ENCODE results near the gene ZNF740. TPM values are rescaled to one million over a fixed set of nuclear protein-coding genes. Genes with fewer than 3 reads are reported as not detected.

ZNF740 gene
- total and polyA plus RNA-seq, 10 of the 15 experiments (the other 5 are each of a cell fraction or from before 2014, with no cell fraction given): 1.4 to 33.6 (median 11.3) TPM

DNA sequence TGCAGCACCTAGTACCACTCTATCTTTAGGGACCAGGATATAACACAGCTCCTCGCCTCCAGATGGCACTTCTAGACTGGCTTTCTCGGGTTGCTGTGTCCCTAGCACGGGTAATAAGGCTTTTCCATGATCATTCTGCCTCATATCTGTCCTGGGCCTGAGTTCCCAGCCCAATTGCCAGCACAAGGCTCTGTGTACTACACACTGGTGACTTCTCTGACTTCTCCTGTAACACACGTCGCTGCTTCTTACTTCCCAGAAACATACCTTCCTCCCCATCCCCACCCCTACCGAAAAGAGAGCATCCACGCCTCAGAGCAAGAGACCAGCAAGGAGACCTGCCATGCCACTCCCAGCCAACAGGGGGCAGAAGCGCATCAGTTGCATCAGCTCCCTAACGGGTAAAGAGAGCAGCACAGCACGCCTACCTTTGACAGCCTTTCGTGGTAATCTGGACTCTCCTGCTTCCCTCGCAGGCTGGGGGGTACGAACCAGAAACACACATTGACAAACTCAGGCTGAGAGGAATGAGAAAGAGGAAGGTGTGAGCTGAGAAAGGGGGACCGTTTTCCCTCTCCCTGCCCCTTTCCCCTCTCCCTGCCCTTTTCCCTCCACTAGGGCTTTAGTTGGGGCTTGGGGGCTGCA, 21.2 kb upstream of the ZNF740 start:
- 4% methylated on average over 14 of the region's 14 CpGs for WGBS (ENCODE audit: insufficient coverage, insufficient replicate concordance, low lambda C conversion rate, missing lambda C conversion rate)
- Histone ChIP-seq H3K4me2 (ENCODE audit: control insufficient read depth, insufficient read depth) (0 out of 2 replicates have a peak overlapping the region, but pooled peaks have one; percentile 2), H3K36me3 (ENCODE audit: control insufficient read depth in 2 of 2, insufficient read depth in 2 of 2, low read length in 1 of 2) (no peaks in the 10 kb centered on the region), H3K4me3 (no peak overlapping the region), H3K4me1 (ENCODE audit: control insufficient read depth, insufficient read depth, low read length) (no peaks in the 10 kb centered on the region; the same call in 1 of the 2 replicates), H3K9ac (ENCODE audit: control insufficient read depth, insufficient read depth, low read length) (no peak overlapping the region), H3K79me2 (ENCODE audit: control insufficient read depth, insufficient read depth, low read length) (no peaks in the 10 kb centered on the region), H4K20me1 (ENCODE audit: control insufficient read depth, insufficient read depth) (no peaks in the 10 kb centered on the region), H2AFZ (ENCODE audit: control insufficient read depth, low read depth, low read length) (peak overlapping the region; percentile 69), H3K27ac (ENCODE audit: control insufficient read depth, insufficient read depth) (no peak overlapping the region), H3K27me3 (replicated peaks in 1 of 2; ENCODE audit: control insufficient read depth in 2 of 2, insufficient read depth in 2 of 2, low read length in 1 of 2) (no peaks in the 10 kb centered on the region), H3K9me3 (replicated peaks; ENCODE audit: control insufficient read depth, insufficient read depth, low read length) (no peaks in the 10 kb centered on the region)
- DNase-seq (ENCODE audit: low read depth, low spot score): peak; percentile 72
- FAIRE-seq: peak; percentile 98
- in situ Hi-C loops (cut with MboI): no loop called here
- peak; percentile 99 for ATAC-seq
- BruUV-seq (replicated peaks): no TSS peak
- intact Hi-C loops (cut with micrococcal nuclease; ENCODE audit: unreplicated experiment): loop anchor here (1.0 to 5.0 kb wide), 7 partner anchors 21 to 186 kb away; partner anchors contain the start of genes AAAS, CSAD, ITGB7 and ZNF740
- SMC1A ChIA-PET (ENCODE audit: uncharacterized antibody, unreplicated experiment): interaction anchor here (0.6 to 5.5 kb wide), 37 partner anchors 17 to 262 kb away, joined by 3 to 62 read pairs (median 5); partner anchors contain the start of genes AAAS, CSAD, ESPL1 and ITGB7
- POLR2A ChIA-PET: interaction anchor here (1.1 to 3.4 kb wide), 6 partner anchors 20 to 108 kb away, joined by 3 to 26 read pairs (median 4); partner anchors contain the start of genes CSAD and ZNF740
- CTCF ChIA-PET: interaction anchor here (0.6 to 8.3 kb wide), 48 partner anchors 11 to 195 kb away, joined by 3 to 188 read pairs (median 5); partner anchors contain the start of genes AAAS, CSAD, ESPL1 and ITGB7
- RAD21 ChIA-PET (ENCODE audit: unreplicated experiment): interaction anchor here (0.5 to 4.8 kb wide), 34 partner anchors 9 to 349 kb away, joined by 3 to 58 read pairs (median 6); partner anchors contain the start of genes AAAS, CSAD, ESPL1 and ITGB7
- TF ChIP-seq NFXL1 (IDR thresholded peaks at IDR 0.05; ENCODE audit: borderline replicate concordance): no peak
- peak; percentile 99 for TF ChIP-seq RAD21 (IDR thresholded peaks at IDR 0.05; ENCODE audit: insufficient read depth, low read depth, low read length)
- TF ChIP-seq SMAD1 (IDR thresholded peaks at IDR 0.05; ENCODE audit: low read depth, partially characterized antibody): no peak
- TF ChIP-seq YY1 (IDR thresholded peaks at IDR 0.05; ENCODE audit: low read depth, low read length): peak; percentile 72
- no peak for TF ChIP-seq LARP7 (IDR thresholded peaks at IDR 0.05)
- TF ChIP-seq, protein P1, sequence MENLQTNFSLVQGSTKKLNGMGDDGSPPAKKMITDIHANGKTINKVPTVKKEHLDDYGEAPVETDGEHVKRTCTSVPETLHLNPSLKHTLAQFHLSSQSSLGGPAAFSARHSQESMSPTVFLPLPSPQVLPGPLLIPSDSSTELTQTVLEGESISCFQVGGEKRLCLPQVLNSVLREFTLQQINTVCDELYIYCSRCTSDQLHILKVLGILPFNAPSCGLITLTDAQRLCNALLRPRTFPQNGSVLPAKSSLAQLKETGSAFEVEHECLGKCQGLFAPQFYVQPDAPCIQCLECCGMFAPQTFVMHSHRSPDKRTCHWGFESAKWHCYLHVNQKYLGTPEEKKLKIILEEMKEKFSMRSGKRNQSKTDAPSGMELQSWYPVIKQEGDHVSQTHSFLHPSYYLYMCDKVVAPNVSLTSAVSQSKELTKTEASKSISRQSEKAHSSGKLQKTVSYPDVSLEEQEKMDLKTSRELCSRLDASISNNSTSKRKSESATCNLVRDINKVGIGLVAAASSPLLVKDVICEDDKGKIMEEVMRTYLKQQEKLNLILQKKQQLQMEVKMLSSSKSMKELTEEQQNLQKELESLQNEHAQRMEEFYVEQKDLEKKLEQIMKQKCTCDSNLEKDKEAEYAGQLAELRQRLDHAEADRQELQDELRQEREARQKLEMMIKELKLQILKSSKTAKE (IDR thresholded peaks at IDR 0.05; ENCODE audit: low read depth, poor library complexity, severe bottlenecking): no peak
- no peak for TF ChIP-seq NR2C1 (IDR thresholded peaks at IDR 0.05)
- TF ChIP-seq SREBF2 (IDR thresholded peaks at IDR 0.05; ENCODE audit: low read length): no peak
- TF ChIP-seq CBX3 (IDR thresholded peaks at IDR 0.05; ENCODE audit: borderline replicate concordance, low read depth): no peak
- no peak for TF ChIP-seq TCF12 (IDR thresholded peaks at IDR 0.05; ENCODE audit: low read depth, low read length)
- no peak for TF ChIP-seq ZBED1 (IDR thresholded peaks at IDR 0.05; ENCODE audit: borderline replicate concordance)
- no peak for TF ChIP-seq CREB1 (IDR thresholded peaks at IDR 0.05; ENCODE audit: low read depth)
- no peak for TF ChIP-seq SIN3A (IDR thresholded peaks at IDR 0.05; ENCODE audit: low read depth, low read length)
- TF ChIP-seq, protein P2, sequence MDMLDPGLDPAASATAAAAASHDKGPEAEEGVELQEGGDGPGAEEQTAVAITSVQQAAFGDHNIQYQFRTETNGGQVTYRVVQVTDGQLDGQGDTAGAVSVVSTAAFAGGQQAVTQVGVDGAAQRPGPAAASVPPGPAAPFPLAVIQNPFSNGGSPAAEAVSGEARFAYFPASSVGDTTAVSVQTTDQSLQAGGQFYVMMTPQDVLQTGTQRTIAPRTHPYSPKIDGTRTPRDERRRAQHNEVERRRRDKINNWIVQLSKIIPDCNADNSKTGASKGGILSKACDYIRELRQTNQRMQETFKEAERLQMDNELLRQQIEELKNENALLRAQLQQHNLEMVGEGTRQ (IDR thresholded peaks at IDR 0.05; ENCODE audit: borderline replicate concordance, low read depth, low read length): no peak
- TF ChIP-seq NR2F1 (conservative IDR thresholded peaks at IDR 0.05): no peak
- TF ChIP-seq TBL1XR1 (IDR thresholded peaks at IDR 0.05; ENCODE audit: low read depth, low read length): no peak
- no peak for TF ChIP-seq EZH2 (IDR thresholded peaks at IDR 0.05; ENCODE audit: borderline replicate concordance, control insufficient read depth, low read depth, low read length)
- TF ChIP-seq CHD4 (IDR thresholded peaks at IDR 0.05): no peak
- TF ChIP-seq NBN (IDR thresholded peaks at IDR 0.05): peak; percentile 78; the same call in 1 of the 2 replicates
- TF ChIP-seq SUZ12 (IDR thresholded peaks at IDR 0.05; ENCODE audit: unreplicated experiment): no peak
- TF ChIP-seq MTA2 (IDR thresholded peaks at IDR 0.05; ENCODE audit: low read depth): no peak

Measured in GM12878 (cell line).